HG03442 (cell line): ENCODE measurements around the gene SLC25A45.

ENCODE experiments used
- ATAC-seq: cut with Tn5 transposase; IDR thresholded peaks from one replicate; pipeline ENCODE4 v1.9.1; 2021; ENCODE audit warnings: mild to moderate bottlenecking, moderate library complexity; ENCODE audit not compliant: unreplicated experiment

Gene SLC25A45

GRCh38 chr11:65327021-65327420 lies 55.4 kb downstream of the SLC25A45 start:
- no peak for ATAC-seq

- no peak for ATAC-seq
Measured at GRCh38 chr11:65325435-65325834, 57.0 kb downstream of the SLC25A45 start.
